Measurements from ENCODE around the gene SERAC1. TPM values are rescaled to one million over a fixed set of nuclear protein-coding genes. Genes with fewer than 3 reads are reported as not detected.
A peak's percentile ranks its signal among the peaks of the same experiment; 100 is the strongest.
"Not testable (repeated sequence)": the region's sequence is repeated elsewhere in the genome, so short reads cannot be mapped to it uniquely, and the experiment has no call there.

Gene SERAC1
- 15.3 to 17.1 TPM (median 15.4 TPM) in 3 replicates for total RNA-seq
- long read RNA-seq, transcript SERAC1-202 (17 exons, 3,940 nt), result major isoform, 16 of 37 reads
- long read RNA-seq, partial matches to known transcripts, result 4 of 37 reads
- long read RNA-seq, other reads (novel, unspliced or antisense), result 15 of 37 reads

- Mint-ChIP-seq H3K4me1 (ENCODE audit: low read depth) (peaks cover 61% of the 10 kb centered on the region), H3K27me3 (ENCODE audit: low read depth) (no peaks in the 10 kb centered on the region), H3K4me3 (ENCODE audit: unreplicated experiment) (peak within 1 kb of the TSS; percentile 92), H3K9me3 (ENCODE audit: low read depth) (no peaks in the 10 kb centered on the region), H3K27ac (ENCODE audit: unreplicated experiment) (peak within 1 kb of the TSS; percentile 95), H3K36me3 (ENCODE audit: low read depth) (peaks cover 9% of the 10 kb centered on the region)
- no peak for DNase-seq (ENCODE audit: low spot score)
- no peak for TF ChIP-seq CTCF (IDR thresholded peaks at IDR 0.05)
These were observed at the start of gene SERAC1 for GRCh38 chr6:158168040-158168289. Gene SERAC1 (minus strand): TSS chr6:158168262. CDS start chr6:158158363, 9,899 bp downstream.

GRCh38 chr6:158213925-158214674 is 46.0 kb upstream of the SERAC1 start:
- Mint-ChIP-seq H3K27ac (ENCODE audit: unreplicated experiment) (peak overlapping the region; percentile 29), H3K9me3 (ENCODE audit: low read depth) (no peaks in the 10 kb centered on the region), H3K4me1 (ENCODE audit: low read depth) (peaks cover 14% of the 10 kb centered on the region), H3K27me3 (ENCODE audit: low read depth) (no peaks in the 10 kb centered on the region), H3K36me3 (ENCODE audit: low read depth) (no peaks in the 10 kb centered on the region), H3K4me3 (ENCODE audit: unreplicated experiment) (no peak overlapping the region)
- no peak for DNase-seq (ENCODE audit: low spot score)
- TF ChIP-seq CTCF (IDR thresholded peaks at IDR 0.05), result peak; percentile 88

- H3K9me3 Mint-ChIP-seq (ENCODE audit: low read depth), result no peaks in the 10 kb centered on the region
- H3K27ac Mint-ChIP-seq (ENCODE audit: unreplicated experiment), result peak overlapping the region; percentile 90
- peaks cover 28% of the 10 kb centered on the region for H3K4me1 Mint-ChIP-seq (ENCODE audit: low read depth)
- no peak for DNase-seq (ENCODE audit: low spot score)
- H3K27me3 Mint-ChIP-seq (ENCODE audit: low read depth), result no peaks in the 10 kb centered on the region
- no peak overlapping the region for H3K4me3 Mint-ChIP-seq (ENCODE audit: unreplicated experiment)
- no peaks in the 10 kb centered on the region for H3K36me3 Mint-ChIP-seq (ENCODE audit: low read depth)
- TF ChIP-seq CTCF (IDR thresholded peaks at IDR 0.05), result no peak
These were observed 43.4 kb upstream of the SERAC1 start for GRCh38 chr6:158211273-158212055.

- H3K9me3 Mint-ChIP-seq (ENCODE audit: low read depth); H3K27me3 Mint-ChIP-seq (ENCODE audit: low read depth); H3K27ac Mint-ChIP-seq (ENCODE audit: unreplicated experiment); H3K36me3 Mint-ChIP-seq (ENCODE audit: low read depth); H3K4me3 Mint-ChIP-seq (ENCODE audit: unreplicated experiment): not testable (repeated sequence)
- H3K4me1 Mint-ChIP-seq (ENCODE audit: low read depth), result peaks cover 28% of the 10 kb centered on the region
- peak; percentile 59 for DNase-seq (ENCODE audit: low spot score)
These were observed 41.7 kb upstream of the SERAC1 start for GRCh38 chr6:158209582-158210333.

GRCh38 chr6:158208226-158209030 is 40.4 kb upstream of the SERAC1 start:
- Mint-ChIP-seq H3K27ac (ENCODE audit: unreplicated experiment) (peak overlapping the region; percentile 27), H3K4me1 (ENCODE audit: low read depth) (peaks cover 22% of the 10 kb centered on the region)
- DNase-seq (ENCODE audit: low spot score); H3K27me3 Mint-ChIP-seq (ENCODE audit: low read depth); H3K4me3 Mint-ChIP-seq (ENCODE audit: unreplicated experiment); H3K36me3 Mint-ChIP-seq (ENCODE audit: low read depth); H3K9me3 Mint-ChIP-seq (ENCODE audit: low read depth): not testable (repeated sequence)

All from chondrocyte (in vitro differentiated cells).